GM23338 (cell line): ENCODE results near the gene MMP15.

Experiments
- CREB1 ChIP-seq: fragments of 250-450 bp; sonication (Bioruptor Pico); IDR thresholded peaks from 2 replicates; pipeline ENCODE4 v1.5.0; 2020; ENCODE audit warnings: low read depth, mild to moderate bottlenecking, moderate library complexity
- EZH2 ChIP-seq: fragments of 200-600 bp; sonication (generic); IDR thresholded peaks from one replicate; pipeline ENCODE4 v1.8.0; 2017; ENCODE audit warnings: antibody characterized with exemption, mild to moderate bottlenecking, low read depth; ENCODE audit not compliant: unreplicated experiment
- EZH2phosphoT487 ChIP-seq: fragments of 200-600 bp; sonication (generic); IDR thresholded peaks from one replicate; pipeline ENCODE4 v1.8.1; 2018; ENCODE audit warnings: antibody characterized with exemption; ENCODE audit not compliant: unreplicated experiment
- JUNB ChIP-seq: IDR thresholded peaks from one replicate; pipeline ENCODE4 v1.6.1; 2016; ENCODE audit warnings: antibody characterized with exemption; ENCODE audit not compliant: unreplicated experiment
- NANOG ChIP-seq: IDR thresholded peaks from 2 replicates; pipeline ENCODE4 v1.6.1; 2016; ENCODE audit warnings: antibody characterized with exemption, borderline replicate concordance
- POLR2AphosphoS5 ChIP-seq: IDR thresholded peaks from 2 replicates; pipeline ENCODE4 v1.6.1; 2016; ENCODE audit warnings: antibody characterized with exemption, low read depth
- STAT1 ChIP-seq: IDR thresholded peaks from one replicate; pipeline ENCODE4 v1.6.1; 2016; ENCODE audit warnings: antibody characterized with exemption; ENCODE audit not compliant: unreplicated experiment
- ZNF114 ChIP-seq: fragments of 250-450 bp; sonication (Bioruptor Pico); IDR thresholded peaks from 2 replicates; pipeline ENCODE4 v1.5.0; 2020; ENCODE audit warnings: mild to moderate bottlenecking, moderate library complexity
- TF ChIP-seq, protein P1 (sequence below), 2 experiments: fragments of 200-600 bp in 1 of 2; sonication (generic) in 1 of 2; conservative IDR thresholded peaks; 2 replicates each; pipeline versions ENCODE4 v1.5.1 to v1.6.1; 2016 to 2017; ENCODE audit warnings: antibody characterized with exemption in 2 of 2, low read depth in 2 of 2, mild to moderate bottlenecking in 2 of 2, moderate library complexity in 1 of 2
- TF ChIP-seq, protein P2 (sequence below): IDR thresholded peaks from 2 replicates; pipeline ENCODE4 v1.6.1; 2016; ENCODE audit warnings: antibody characterized with exemption
- TF ChIP-seq, protein P3 (sequence below): IDR thresholded peaks from one replicate; pipeline ENCODE4 v1.6.1; 2018; ENCODE audit warnings: antibody characterized with exemption; ENCODE audit not compliant: unreplicated experiment

DNA sequence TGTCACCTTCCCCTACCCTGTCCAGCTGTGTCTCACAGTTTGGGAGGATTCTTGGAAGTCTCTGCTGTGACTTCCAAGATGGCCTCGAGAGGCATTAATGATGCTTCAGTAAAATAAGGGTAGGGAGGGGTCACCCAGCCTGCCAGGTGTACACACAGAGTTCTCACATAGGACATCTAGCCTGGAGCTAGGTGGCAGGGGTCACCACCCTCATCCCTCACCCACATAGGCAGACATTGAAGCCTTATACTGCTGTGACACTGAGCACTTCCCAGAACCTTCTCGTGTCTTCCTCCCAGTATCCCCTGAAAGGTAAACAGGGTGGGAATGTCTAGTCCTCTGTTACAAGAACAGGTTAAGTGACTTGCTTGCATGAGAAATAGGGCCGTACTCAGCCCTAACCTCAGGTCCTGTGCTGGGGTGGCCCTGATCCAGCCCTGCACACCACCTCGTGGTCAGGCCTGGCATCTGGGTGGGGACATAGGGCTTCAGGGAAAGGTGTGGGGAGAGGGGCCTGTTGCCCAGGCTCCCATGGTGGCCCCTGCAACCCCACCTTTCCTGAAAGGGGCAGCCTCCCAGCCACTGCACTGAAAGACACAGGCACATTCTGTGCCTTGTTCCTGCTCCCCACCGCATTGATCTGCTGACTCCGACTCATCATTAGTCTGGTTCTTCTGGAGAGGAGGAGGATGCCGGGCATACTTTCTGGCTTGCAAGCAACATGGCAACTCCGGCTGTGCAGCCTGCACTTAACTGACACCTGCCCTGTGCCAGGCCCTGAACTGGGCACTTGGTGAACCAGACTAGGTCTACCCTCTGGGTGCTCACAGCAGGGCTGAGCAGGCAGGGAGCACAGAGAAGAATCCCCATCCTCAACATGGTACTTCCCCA lies 3.6 kb upstream of the MMP15 start:
- TF ChIP-seq ZNF114 (CRISPR knock-in tag): no peak
- TF ChIP-seq, protein P1, sequence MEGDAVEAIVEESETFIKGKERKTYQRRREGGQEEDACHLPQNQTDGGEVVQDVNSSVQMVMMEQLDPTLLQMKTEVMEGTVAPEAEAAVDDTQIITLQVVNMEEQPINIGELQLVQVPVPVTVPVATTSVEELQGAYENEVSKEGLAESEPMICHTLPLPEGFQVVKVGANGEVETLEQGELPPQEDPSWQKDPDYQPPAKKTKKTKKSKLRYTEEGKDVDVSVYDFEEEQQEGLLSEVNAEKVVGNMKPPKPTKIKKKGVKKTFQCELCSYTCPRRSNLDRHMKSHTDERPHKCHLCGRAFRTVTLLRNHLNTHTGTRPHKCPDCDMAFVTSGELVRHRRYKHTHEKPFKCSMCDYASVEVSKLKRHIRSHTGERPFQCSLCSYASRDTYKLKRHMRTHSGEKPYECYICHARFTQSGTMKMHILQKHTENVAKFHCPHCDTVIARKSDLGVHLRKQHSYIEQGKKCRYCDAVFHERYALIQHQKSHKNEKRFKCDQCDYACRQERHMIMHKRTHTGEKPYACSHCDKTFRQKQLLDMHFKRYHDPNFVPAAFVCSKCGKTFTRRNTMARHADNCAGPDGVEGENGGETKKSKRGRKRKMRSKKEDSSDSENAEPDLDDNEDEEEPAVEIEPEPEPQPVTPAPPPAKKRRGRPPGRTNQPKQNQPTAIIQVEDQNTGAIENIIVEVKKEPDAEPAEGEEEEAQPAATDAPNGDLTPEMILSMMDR (conservative IDR thresholded peaks at IDR 0.05; ENCODE audit: low read depth in 2 of 2): no peak
- 0 out of 2 replicates have a peak, but pooled peaks have one; percentile 22 for TF ChIP-seq POLR2AphosphoS5
- TF ChIP-seq, protein P2, sequence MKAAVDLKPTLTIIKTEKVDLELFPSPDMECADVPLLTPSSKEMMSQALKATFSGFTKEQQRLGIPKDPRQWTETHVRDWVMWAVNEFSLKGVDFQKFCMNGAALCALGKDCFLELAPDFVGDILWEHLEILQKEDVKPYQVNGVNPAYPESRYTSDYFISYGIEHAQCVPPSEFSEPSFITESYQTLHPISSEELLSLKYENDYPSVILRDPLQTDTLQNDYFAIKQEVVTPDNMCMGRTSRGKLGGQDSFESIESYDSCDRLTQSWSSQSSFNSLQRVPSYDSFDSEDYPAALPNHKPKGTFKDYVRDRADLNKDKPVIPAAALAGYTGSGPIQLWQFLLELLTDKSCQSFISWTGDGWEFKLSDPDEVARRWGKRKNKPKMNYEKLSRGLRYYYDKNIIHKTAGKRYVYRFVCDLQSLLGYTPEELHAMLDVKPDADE: no peak
- TF ChIP-seq EZH2: no peak
- TF ChIP-seq NANOG: no peak
- TF ChIP-seq, protein P3, sequence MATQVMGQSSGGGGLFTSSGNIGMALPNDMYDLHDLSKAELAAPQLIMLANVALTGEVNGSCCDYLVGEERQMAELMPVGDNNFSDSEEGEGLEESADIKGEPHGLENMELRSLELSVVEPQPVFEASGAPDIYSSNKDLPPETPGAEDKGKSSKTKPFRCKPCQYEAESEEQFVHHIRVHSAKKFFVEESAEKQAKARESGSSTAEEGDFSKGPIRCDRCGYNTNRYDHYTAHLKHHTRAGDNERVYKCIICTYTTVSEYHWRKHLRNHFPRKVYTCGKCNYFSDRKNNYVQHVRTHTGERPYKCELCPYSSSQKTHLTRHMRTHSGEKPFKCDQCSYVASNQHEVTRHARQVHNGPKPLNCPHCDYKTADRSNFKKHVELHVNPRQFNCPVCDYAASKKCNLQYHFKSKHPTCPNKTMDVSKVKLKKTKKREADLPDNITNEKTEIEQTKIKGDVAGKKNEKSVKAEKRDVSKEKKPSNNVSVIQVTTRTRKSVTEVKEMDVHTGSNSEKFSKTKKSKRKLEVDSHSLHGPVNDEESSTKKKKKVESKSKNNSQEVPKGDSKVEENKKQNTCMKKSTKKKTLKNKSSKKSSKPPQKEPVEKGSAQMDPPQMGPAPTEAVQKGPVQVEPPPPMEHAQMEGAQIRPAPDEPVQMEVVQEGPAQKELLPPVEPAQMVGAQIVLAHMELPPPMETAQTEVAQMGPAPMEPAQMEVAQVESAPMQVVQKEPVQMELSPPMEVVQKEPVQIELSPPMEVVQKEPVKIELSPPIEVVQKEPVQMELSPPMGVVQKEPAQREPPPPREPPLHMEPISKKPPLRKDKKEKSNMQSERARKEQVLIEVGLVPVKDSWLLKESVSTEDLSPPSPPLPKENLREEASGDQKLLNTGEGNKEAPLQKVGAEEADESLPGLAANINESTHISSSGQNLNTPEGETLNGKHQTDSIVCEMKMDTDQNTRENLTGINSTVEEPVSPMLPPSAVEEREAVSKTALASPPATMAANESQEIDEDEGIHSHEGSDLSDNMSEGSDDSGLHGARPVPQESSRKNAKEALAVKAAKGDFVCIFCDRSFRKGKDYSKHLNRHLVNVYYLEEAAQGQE: no peak
- TF ChIP-seq EZH2phosphoT487: no peak
- TF ChIP-seq JUNB: no peak
- TF ChIP-seq CREB1 (CRISPR knock-in tag): no peak
- no peak for TF ChIP-seq STAT1
